MCF 10A (cell line): ENCODE results near the gene RTF2. TPM values are rescaled to one million over a fixed set of nuclear protein-coding genes. Genes with fewer than 3 reads are reported as not detected.
"Not testable (repeated sequence)": the region's sequence is repeated elsewhere in the genome, so short reads cannot be mapped to it uniquely, and the experiment has no call there.

ENCODE experiments used
- BruUV-seq: library from RNA; stranded (reverse); fragments of 400-500 nt; replicated peaks from 2 replicates; lab custom pipeline; 2021; lab: Mats Ljungman, UMichigan
- CTCF ChIA-PET: fragments of 300-600 bp; sonication (Branson Sonifier 250); formaldehyde crosslinking; extraction: SDS; loops from one replicate; lab custom pipeline; 2021; ENCODE audit warnings: antibody characterized with exemption, inconsistent platforms; lab: Yijun Ruan, JAX
- POLR2A ChIA-PET: fragments of 300-600, 350-650 bp; sonication (Branson Sonifier 250); formaldehyde crosslinking; extraction: SDS; loops from one replicate; lab custom pipeline; 2020; ENCODE audit warnings: antibody characterized with exemption, inconsistent platforms; lab: Yijun Ruan, JAX
- DNase-seq: peaks from one replicate; pipeline ENCODE4 v3.0.0-alpha.2; 2018; ENCODE audit not compliant: unreplicated experiment
- H3K27ac Mint-ChIP-seq: one replicate; pipeline ENCODE4 v1.8.0; 2022; ENCODE audit warnings: mild to moderate bottlenecking, low read depth, mixed read lengths; ENCODE audit not compliant: unreplicated experiment
- H3K27me3 Mint-ChIP-seq: one replicate; pipeline ENCODE4 v1.8.0; 2022; ENCODE audit warnings: mixed read lengths; ENCODE audit not compliant: insufficient read depth, unreplicated experiment
- H3K36me3 Mint-ChIP-seq: one replicate; pipeline ENCODE4 v1.8.0; 2022; ENCODE audit warnings: mild to moderate bottlenecking, moderate library complexity, mixed read lengths; ENCODE audit not compliant: insufficient read depth, unreplicated experiment
- H3K4me1 Mint-ChIP-seq: one replicate; pipeline ENCODE4 v1.8.0; 2022; ENCODE audit warnings: mixed read lengths; ENCODE audit not compliant: insufficient read depth, unreplicated experiment
- H3K4me3 Mint-ChIP-seq: one replicate; pipeline ENCODE4 v1.8.0; 2022; ENCODE audit warnings: mild to moderate bottlenecking, moderate library complexity, mixed read lengths; ENCODE audit not compliant: unreplicated experiment
- H3K9me3 Mint-ChIP-seq: one replicate; pipeline ENCODE4 v1.8.0; 2022; ENCODE audit warnings: mixed read lengths; ENCODE audit not compliant: unreplicated experiment
- CTCF ChIP-seq: fragments of 200-600 bp; IDR thresholded peaks from one replicate; pipeline ENCODE4 v1.8.0; 2022; ENCODE audit warnings: antibody characterized with exemption, mild to moderate bottlenecking; ENCODE audit not compliant: unreplicated experiment
- intact Hi-C: fragments of 100-400 bp; cut with micrococcal nuclease; formaldehyde crosslinking; loops from 2 replicates; pipeline ENCODE4 v1.14.1; 2022
- total RNA-seq: library from RNA; stranded (reverse); gene quantifications from 2 replicates; pipeline ENCODE4 v1.2.3, GENCODE V29; 2022

RTF2 gene
- total RNA-seq, 1 experiment from 2014 or later: 66.4 TPM

GRCh38 chr20:56522311-56522710 is 53.9 kb downstream of the RTF2 start:
- ChIA-PET POLR2A (no interaction called here), CTCF (no interaction called here)
- Mint-ChIP-seq H3K9me3 (peaks cover 12% of the 10 kb centered on the region), H3K27ac (no peak overlapping the region), H3K4me1 (no peaks in the 10 kb centered on the region), H3K36me3 (peaks cover 44% of the 10 kb centered on the region), H3K4me3 (no peak overlapping the region), H3K27me3 (peaks cover 22% of the 10 kb centered on the region)
- TF ChIP-seq CTCF: no peak
- no TSS peak for BruUV-seq
- DNase-seq: no peak
- intact Hi-C loops: no loop called here

- not testable (repeated sequence) for BruUV-seq, H3K4me1 Mint-ChIP-seq
- CTCF ChIA-PET: interaction anchor here (1.2 kb wide), 1 partner anchor 537 kb away, joined by 3 read pairs; no protein-coding TSS in a partner anchor
Observed at GRCh38 chr20:56524444-56524843, 56.0 kb downstream of the RTF2 start, which contains the start of gene FAM209A. FAM209A (plus strand) TSS chr20:56524744; CDS start chr20:56524809, 65 bp downstream.

GRCh38 chr20:56527521-56527920 is 59.1 kb downstream of the RTF2 start:
- no peak for DNase-seq
- BruUV-seq: no TSS peak
- Mint-ChIP-seq H3K9me3 (peaks cover 7% of the 10 kb centered on the region), H3K4me3 (no peak overlapping the region), H3K27me3 (peaks cover 22% of the 10 kb centered on the region), H3K36me3 (no peaks in the 10 kb centered on the region), H3K4me1 (no peaks in the 10 kb centered on the region), H3K27ac (no peak overlapping the region)
- POLR2A ChIA-PET: interaction anchor here (0.6 kb wide), 1 partner anchor 493 kb away, joined by 4 read pairs; no protein-coding TSS in a partner anchor
- CTCF ChIA-PET: interaction anchor here (0.6 to 1.8 kb wide), 4 partner anchors 11 to 103 kb away, joined by 3 to 6 read pairs (median 4); no protein-coding TSS in a partner anchor
- intact Hi-C loops: no loop called here
- TF ChIP-seq CTCF: no peak

More at GRCh38 chr20:56524444-56524843, 56.0 kb downstream of the RTF2 start, which contains the start of gene FAM209A:
- intact Hi-C loops, DNase-seq, H3K4me3 Mint-ChIP-seq, H3K9me3 Mint-ChIP-seq, H3K27ac Mint-ChIP-seq, POLR2A ChIA-PET: not testable (repeated sequence)
- Mint-ChIP-seq H3K36me3 (peaks cover 22% of the 10 kb centered on the region), H3K27me3 (peaks cover 22% of the 10 kb centered on the region)

- H3K4me3 Mint-ChIP-seq, CTCF ChIA-PET, H3K4me1 Mint-ChIP-seq, intact Hi-C loops, H3K27ac Mint-ChIP-seq, BruUV-seq, H3K36me3 Mint-ChIP-seq, H3K27me3 Mint-ChIP-seq, H3K9me3 Mint-ChIP-seq, DNase-seq: not testable (repeated sequence)
- POLR2A ChIA-PET: interaction anchor here (0.6 to 0.8 kb wide), 2 partner anchors 75 to 345 kb away, joined by 3 read pairs; no protein-coding TSS in a partner anchor
Observed at GRCh38 chr20:56532946-56533345, 64.5 kb downstream of the RTF2 start, which contains the start of gene FAM209B. FAM209B (plus strand) TSS chr20:56533246; CDS start chr20:56533342, 96 bp downstream.

- no peak for TF ChIP-seq CTCF
- BruUV-seq: no TSS peak
- intact Hi-C loops: no loop called here
- no peak overlapping the region for H3K27ac Mint-ChIP-seq
- ChIA-PET CTCF (interaction anchor here (0.6 to 3.5 kb wide), 5 partner anchors 13 to 524 kb away, joined by 3 to 23 read pairs (median 3); no protein-coding TSS in a partner anchor), POLR2A (no interaction called here)
- H3K9me3 Mint-ChIP-seq: no peaks in the 10 kb centered on the region
- no peak overlapping the region for H3K4me3 Mint-ChIP-seq
- DNase-seq: no peak
- H3K27me3 Mint-ChIP-seq: no peaks in the 10 kb centered on the region
- no peaks in the 10 kb centered on the region for H3K36me3 Mint-ChIP-seq
- H3K4me1 Mint-ChIP-seq: no peaks in the 10 kb centered on the region
Observed at GRCh38 chr20:56537997-56538396, 69.6 kb downstream of the RTF2 start.
